GM18526 (cell line): ENCODE data around the gene UNC93A.

ENCODE experiments used
- POLR2A ChIP-seq: IDR thresholded peaks from 3 replicates; pipeline ENCODE4 v1.6.1; 2011; ENCODE audit not compliant: insufficient read length; ENCODE audit errors: extremely low read depth

Gene UNC93A

GRCh38 chr6:167341038-167341583 is 50.0 kb downstream of the UNC93A start:
- TF ChIP-seq POLR2A, result no peak

GRCh38 chr6:167341665-167342655 is 50.8 kb downstream of the UNC93A start:
- TF ChIP-seq POLR2A, result no peak

- TF ChIP-seq POLR2A, result no peak
Observed at GRCh38 chr6:167342879-167343610, 51.9 kb downstream of the UNC93A start.

- no peak for TF ChIP-seq POLR2A
Observed at GRCh38 chr6:167345348-167345747, 54.2 kb downstream of the UNC93A start.

- TF ChIP-seq POLR2A, result no peak
Observed at GRCh38 chr6:167345960-167346359, 54.8 kb downstream of the UNC93A start.

- TF ChIP-seq POLR2A, result no peak
Observed at GRCh38 chr6:167347226-167347625, 56.1 kb downstream of the UNC93A start.

- TF ChIP-seq POLR2A, result no peak
Observed at GRCh38 chr6:167349631-167350274, 58.6 kb downstream of the UNC93A start.

GRCh38 chr6:167350275-167350696 is 59.2 kb downstream of the UNC93A start:
- TF ChIP-seq POLR2A, result no peak

GRCh38 chr6:167350731-167351655 is 59.9 kb downstream of the UNC93A start:
- TF ChIP-seq POLR2A, result no peak

GRCh38 chr6:167351656-167352345 is 60.7 kb downstream of the UNC93A start:
- no peak for TF ChIP-seq POLR2A

GRCh38 chr6:167356874-167357273 is 65.8 kb downstream of the UNC93A start:
- TF ChIP-seq POLR2A, result no peak
